ENCODE results near the gene SMAD6. TPM values are rescaled to one million over a fixed set of nuclear protein-coding genes. Genes with fewer than 3 reads are reported as not detected.

Gene SMAD6
- polyA plus RNA-seq, 1 donor from 2014 or later: 0.16 TPM

- no peak overlapping the region for H3K4me3 ChIP-seq (ENCODE audit: low read length)
- no peaks in the 10 kb centered on the region for H3K79me2 ChIP-seq (replicated peaks; ENCODE audit: insufficient read depth, low read length)
- H3K27ac ChIP-seq (ENCODE audit: low read length): no peak overlapping the region
- H3F3A ChIP-seq (ENCODE audit: insufficient read depth, low read length, poor library complexity, severe bottlenecking): no peaks in the 10 kb centered on the region
- H4K20me1 ChIP-seq (ENCODE audit: insufficient read depth): no peaks in the 10 kb centered on the region
- TF ChIP-seq EP300 (conservative IDR thresholded peaks at IDR 0.05; ENCODE audit: poor library complexity, severe bottlenecking) (no peak), MXI1 (conservative IDR thresholded peaks at IDR 0.05; ENCODE audit: poor library complexity, severe bottlenecking) (no peak), POLR2AphosphoS5 (IDR thresholded peaks at IDR 0.05) (no peak), CTCF (IDR thresholded peaks at IDR 0.05; ENCODE audit: poor library complexity, severe bottlenecking) (no peak), REST (IDR thresholded peaks at IDR 0.05; ENCODE audit: borderline replicate concordance) (no peak), EZH2 (IDR thresholded peaks at IDR 0.05; ENCODE audit: borderline replicate concordance, insufficient read depth, low read length, poor library complexity, severe bottlenecking) (no peak), SMC3 (conservative IDR thresholded peaks at IDR 0.05; ENCODE audit: poor library complexity) (no peak), RAD21 (conservative IDR thresholded peaks at IDR 0.05) (no peak), TAF1 (IDR thresholded peaks at IDR 0.05; ENCODE audit: low read depth) (no peak)
- H3K9ac ChIP-seq (ENCODE audit: low read length): no peak overlapping the region
- no peaks in the 10 kb centered on the region for H3K36me3 ChIP-seq (ENCODE audit: insufficient read depth, low read length)
- H3K4me2 ChIP-seq (ENCODE audit: low read length): no peak overlapping the region
- H3K9me2 ChIP-seq (ENCODE audit: insufficient read depth, low read length): no peaks in the 10 kb centered on the region
- H3K27me3 ChIP-seq (ENCODE audit: insufficient read depth, low read depth, low read length): no peaks in the 10 kb centered on the region
- no peaks in the 10 kb centered on the region for H3K9me3 ChIP-seq (ENCODE audit: low read length)
- no peak overlapping the region for H2AFZ ChIP-seq (ENCODE audit: low read depth, low read length)
These were observed 63.6 kb downstream of the SMAD6 start for GRCh38 chr15:66765478-66766281.

- no peaks in the 10 kb centered on the region for H3F3A ChIP-seq (ENCODE audit: insufficient read depth, low read length, poor library complexity, severe bottlenecking)
- no peak overlapping the region for H3K4me2 ChIP-seq (ENCODE audit: low read length)
- no peak overlapping the region for H2AFZ ChIP-seq (ENCODE audit: low read depth, low read length)
- no peak for TF ChIP-seq CTCF (IDR thresholded peaks at IDR 0.05; ENCODE audit: poor library complexity, severe bottlenecking)
- TF ChIP-seq EZH2 (IDR thresholded peaks at IDR 0.05; ENCODE audit: borderline replicate concordance, insufficient read depth, low read length, poor library complexity, severe bottlenecking): no peak
- TF ChIP-seq MXI1 (conservative IDR thresholded peaks at IDR 0.05; ENCODE audit: poor library complexity, severe bottlenecking): no peak
- TF ChIP-seq REST (IDR thresholded peaks at IDR 0.05; ENCODE audit: borderline replicate concordance): no peak
- TF ChIP-seq RAD21 (conservative IDR thresholded peaks at IDR 0.05): no peak
- no peak for TF ChIP-seq TAF1 (IDR thresholded peaks at IDR 0.05; ENCODE audit: low read depth)
- no peak for TF ChIP-seq SMC3 (conservative IDR thresholded peaks at IDR 0.05; ENCODE audit: poor library complexity)
- TF ChIP-seq POLR2AphosphoS5 (IDR thresholded peaks at IDR 0.05): no peak
- no peak for TF ChIP-seq EP300 (conservative IDR thresholded peaks at IDR 0.05; ENCODE audit: poor library complexity, severe bottlenecking)
- H3K9me3 ChIP-seq (ENCODE audit: low read length): no peaks in the 10 kb centered on the region
- H3K9ac ChIP-seq (ENCODE audit: low read length): no peak overlapping the region
- H3K27ac ChIP-seq (ENCODE audit: low read length): no peak overlapping the region
- H3K79me2 ChIP-seq (replicated peaks; ENCODE audit: insufficient read depth, low read length): no peaks in the 10 kb centered on the region
- no peak overlapping the region for H3K4me3 ChIP-seq (ENCODE audit: low read length)
- no peaks in the 10 kb centered on the region for H3K27me3 ChIP-seq (ENCODE audit: insufficient read depth, low read depth, low read length)
- H4K20me1 ChIP-seq (ENCODE audit: insufficient read depth): no peaks in the 10 kb centered on the region
- no peaks in the 10 kb centered on the region for H3K36me3 ChIP-seq (ENCODE audit: insufficient read depth, low read length)
- H3K9me2 ChIP-seq (ENCODE audit: insufficient read depth, low read length): no peaks in the 10 kb centered on the region
These were observed 64.5 kb downstream of the SMAD6 start for GRCh38 chr15:66766282-66767230.

Data from neural cell (in vitro differentiated cells).